SKM-1 treated with dmso at 0.1 percent for 144 hours (cell line): ENCODE measurements around the gene OR52E4.

ENCODE experiments used
- DNase-seq: peaks from one replicate; lab custom pipeline; 2025; ENCODE audit not compliant: unreplicated experiment; lab: John Stamatoyannopoulos, UW

The OR52E4 gene

GRCh38 chr11:5928811-5929210, 48.4 kb downstream of the OR52E4 start:
- no peak for DNase-seq

GRCh38 chr11:5929571-5930368, 49.3 kb downstream of the OR52E4 start:
- DNase-seq: no peak

GRCh38 chr11:5930614-5931013, 50.2 kb downstream of the OR52E4 start:
- DNase-seq: no peak

- DNase-seq: no peak
These were observed 50.6 kb downstream of the OR52E4 start for GRCh38 chr11:5931061-5931460.

GRCh38 chr11:5932671-5933070, 52.2 kb downstream of the OR52E4 start:
- no peak for DNase-seq

- DNase-seq: no peak
These were observed 52.7 kb downstream of the OR52E4 start for GRCh38 chr11:5933116-5933515.
